ENCODE data around the gene IL21R. TPM values are rescaled to one million over a fixed set of nuclear protein-coding genes. Genes with fewer than 3 reads are reported as not detected.
"Not testable (repeated sequence)": the region's sequence is repeated elsewhere in the genome, so short reads cannot be mapped to it uniquely, and the experiment has no call there.

Gene IL21R
- total RNA-seq, 2 experiments from 2014 or later, result 29.2 to 29.5 TPM

GRCh38 chr16:27406511-27407128, 4.6 kb downstream of the IL21R start:
- Mint-ChIP-seq H3K27ac (peak overlapping the region; percentile 87), H3K4me3 (peak overlapping the region; percentile 70), H3K4me1 (peaks cover 85% of the 10 kb centered on the region), H3K27me3 (no peaks in the 10 kb centered on the region), H3K36me3 (ENCODE audit: low read depth) (peaks cover 46% of the 10 kb centered on the region), H3K9me3 (peaks cover 1% of the 10 kb centered on the region)
- CTCF ChIA-PET, result interaction anchor here (0.8 to 2.4 kb wide), 12 partner anchors 14 to 297 kb away, joined by 3 to 10 read pairs (median 4); no protein-coding TSS in a partner anchor
- POLR2A ChIA-PET, result interaction anchor here (0.6 to 9.3 kb wide), 11 partner anchors 12 to 233 kb away, joined by 3 to 80 read pairs (median 5); partner anchors contain the start of gene KATNIP
- DNase-seq, result no peak

GRCh38 chr16:27407133-27407532, 5.2 kb downstream of the IL21R start:
- peaks cover 51% of the 10 kb centered on the region for H3K36me3 Mint-ChIP-seq (ENCODE audit: low read depth)
- CTCF ChIA-PET, result interaction anchor here (0.8 to 2.4 kb wide), 10 partner anchors 14 to 297 kb away, joined by 3 to 10 read pairs (median 4); no protein-coding TSS in a partner anchor
- DNase-seq, result no peak
- H3K27me3 Mint-ChIP-seq, result no peaks in the 10 kb centered on the region
- peaks cover 6% of the 10 kb centered on the region for H3K9me3 Mint-ChIP-seq
- H3K4me3 Mint-ChIP-seq, result peak overlapping the region; percentile 48
- peaks cover 85% of the 10 kb centered on the region for H3K4me1 Mint-ChIP-seq
- peak overlapping the region; percentile 87 for H3K27ac Mint-ChIP-seq
- POLR2A ChIA-PET, result interaction anchor here (0.6 to 9.3 kb wide), 14 partner anchors 8 to 234 kb away, joined by 3 to 80 read pairs (median 4); no protein-coding TSS in a partner anchor

GRCh38 chr16:27408012-27408601, 6.1 kb downstream of the IL21R start:
- POLR2A ChIA-PET, result interaction anchor here (0.9 to 9.3 kb wide), 12 partner anchors 9 to 235 kb away, joined by 3 to 80 read pairs (median 4); no protein-coding TSS in a partner anchor
- peaks cover 83% of the 10 kb centered on the region for H3K4me1 Mint-ChIP-seq
- no peak for DNase-seq
- H3K27me3 Mint-ChIP-seq, result no peaks in the 10 kb centered on the region
- peak overlapping the region; percentile 87 for H3K27ac Mint-ChIP-seq
- H3K36me3 Mint-ChIP-seq (ENCODE audit: low read depth), result peaks cover 53% of the 10 kb centered on the region
- H3K9me3 Mint-ChIP-seq, result peaks cover 11% of the 10 kb centered on the region
- H3K4me3 Mint-ChIP-seq, result peak overlapping the region; percentile 50
- CTCF ChIA-PET, result interaction anchor here (1.3 to 2.4 kb wide), 5 partner anchors 19 to 229 kb away, joined by 5 to 10 read pairs (median 8); no protein-coding TSS in a partner anchor

GRCh38 chr16:27408602-27409031, 6.6 kb downstream of the IL21R start:
- ChIA-PET POLR2A (interaction anchor here (0.9 to 9.3 kb wide), 6 partner anchors 18 to 173 kb away, joined by 3 to 80 read pairs (median 16); no protein-coding TSS in a partner anchor), CTCF (interaction anchor here (1.3 to 2.2 kb wide), 3 partner anchors 19 to 229 kb away, joined by 5 to 9 read pairs (median 8); no protein-coding TSS in a partner anchor)
- Mint-ChIP-seq H3K27me3 (no peaks in the 10 kb centered on the region), H3K36me3 (ENCODE audit: low read depth) (peaks cover 55% of the 10 kb centered on the region), H3K4me1 (peaks cover 83% of the 10 kb centered on the region), H3K9me3 (peaks cover 14% of the 10 kb centered on the region), H3K27ac (peak overlapping the region; percentile 87), H3K4me3 (peak overlapping the region; percentile 17)
- DNase-seq, result no peak

GRCh38 chr16:27409958-27410357, 8.0 kb downstream of the IL21R start:
- Mint-ChIP-seq H3K9me3 (peaks cover 15% of the 10 kb centered on the region), H3K36me3 (ENCODE audit: low read depth) (peaks cover 58% of the 10 kb centered on the region), H3K4me1 (peaks cover 77% of the 10 kb centered on the region)
- ChIA-PET POLR2A (interaction anchor here (0.6 kb wide), 1 partner anchor 381 kb away, joined by 3 read pairs; no protein-coding TSS in a partner anchor), CTCF (interaction anchor here (1.1 to 1.2 kb wide), 2 partner anchors 8 to 18 kb away, joined by 3 to 5 read pairs; partner anchors contain the start of gene IL21R)
- DNase-seq, H3K27me3 Mint-ChIP-seq, H3K27ac Mint-ChIP-seq, H3K4me3 Mint-ChIP-seq: not testable (repeated sequence)

- Mint-ChIP-seq H3K27ac (no peak overlapping the region), H3K4me1 (peaks cover 76% of the 10 kb centered on the region), H3K9me3 (peaks cover 15% of the 10 kb centered on the region), H3K36me3 (ENCODE audit: low read depth) (peaks cover 66% of the 10 kb centered on the region), H3K4me3 (no peak overlapping the region), H3K27me3 (no peaks in the 10 kb centered on the region)
- DNase-seq, result no peak
- CTCF ChIA-PET, result interaction anchor here (1.2 kb wide), 2 partner anchors 19 to 231 kb away, joined by 4 to 5 read pairs; no protein-coding TSS in a partner anchor
- POLR2A ChIA-PET, result interaction anchor here (0.6 kb wide), 1 partner anchor 380 kb away, joined by 3 read pairs; no protein-coding TSS in a partner anchor
Measured at GRCh38 chr16:27410761-27411160, 8.8 kb downstream of the IL21R start.

GRCh38 chr16:27413956-27414355, 12.0 kb downstream of the IL21R start:
- POLR2A ChIA-PET, result no interaction called here

GRCh38 chr16:27414788-27415431, 12.9 kb downstream of the IL21R start:
- H3K9me3 Mint-ChIP-seq, result peaks cover 24% of the 10 kb centered on the region
- H3K4me3 Mint-ChIP-seq, result no peak overlapping the region
- ChIA-PET POLR2A (no interaction called here), CTCF (no interaction called here)
- peaks cover 81% of the 10 kb centered on the region for H3K36me3 Mint-ChIP-seq (ENCODE audit: low read depth)
- no peaks in the 10 kb centered on the region for H3K27me3 Mint-ChIP-seq
- no peak for DNase-seq
- H3K4me1 Mint-ChIP-seq, result peaks cover 49% of the 10 kb centered on the region
- no peak overlapping the region for H3K27ac Mint-ChIP-seq

More at GRCh38 chr16:27413956-27414355, 12.0 kb downstream of the IL21R start:
- Mint-ChIP-seq H3K9me3 (peaks cover 21% of the 10 kb centered on the region), H3K27ac (no peak overlapping the region), H3K27me3 (no peaks in the 10 kb centered on the region), H3K4me1 (peaks cover 54% of the 10 kb centered on the region), H3K36me3 (ENCODE audit: low read depth) (peaks cover 78% of the 10 kb centered on the region), H3K4me3 (no peak overlapping the region)
- DNase-seq, result no peak
- CTCF ChIA-PET, result no interaction called here

GRCh38 chr16:27417047-27417671, 15.2 kb downstream of the IL21R start:
- ChIA-PET POLR2A (no interaction called here), CTCF (no interaction called here)
- Mint-ChIP-seq H3K27ac (no peak overlapping the region), H3K36me3 (ENCODE audit: low read depth) (peaks cover 83% of the 10 kb centered on the region), H3K4me3 (no peak overlapping the region), H3K27me3 (no peaks in the 10 kb centered on the region), H3K9me3 (peaks cover 33% of the 10 kb centered on the region), H3K4me1 (peaks cover 32% of the 10 kb centered on the region)
- DNase-seq, result no peak

- POLR2A ChIA-PET, result interaction anchor here (1.0 to 1.5 kb wide), 2 partner anchors 15 to 23 kb away, joined by 3 read pairs; no protein-coding TSS in a partner anchor
- peaks cover 83% of the 10 kb centered on the region for H3K36me3 Mint-ChIP-seq (ENCODE audit: low read depth)
- H3K27me3 Mint-ChIP-seq, result no peaks in the 10 kb centered on the region
- H3K9me3 Mint-ChIP-seq, result peaks cover 35% of the 10 kb centered on the region
- H3K4me3 Mint-ChIP-seq, result no peak overlapping the region
- CTCF ChIA-PET, result interaction anchor here (0.7 to 1.5 kb wide), 3 partner anchors 11 to 188 kb away, joined by 3 to 4 read pairs (median 3); no protein-coding TSS in a partner anchor
- no peak overlapping the region for H3K27ac Mint-ChIP-seq
- DNase-seq, result no peak
- H3K4me1 Mint-ChIP-seq, result peaks cover 41% of the 10 kb centered on the region
Measured at GRCh38 chr16:27421961-27422740, 20.2 kb downstream of the IL21R start.

GRCh38 chr16:27424772-27425498, 23.0 kb downstream of the IL21R start:
- Mint-ChIP-seq H3K36me3 (ENCODE audit: low read depth) (peaks cover 71% of the 10 kb centered on the region), H3K9me3 (peaks cover 32% of the 10 kb centered on the region), H3K27me3 (no peaks in the 10 kb centered on the region), H3K27ac (peak overlapping the region; percentile 57), H3K4me1 (peaks cover 53% of the 10 kb centered on the region), H3K4me3 (no peak overlapping the region)
- peak; percentile 14 for DNase-seq
- POLR2A ChIA-PET, result no interaction called here
- CTCF ChIA-PET, result interaction anchor here (0.6 kb wide), 1 partner anchor 315 kb away, joined by 7 read pairs; no protein-coding TSS in a partner anchor

Measured in activated CD4-positive, alpha-beta memory T cell treated with anti-CD3 and anti-CD28 coated beads, Interleukin-2, amount 10 ng/mL, durations not matched to agents 7 days and 5 days (primary cell).